HepG2 (cell line): ENCODE data around the gene LRR1. TPM values are rescaled to one million over a fixed set of nuclear protein-coding genes. Genes with fewer than 3 reads are reported as not detected.
A peak's percentile ranks its signal among the peaks of the same experiment; 100 is the strongest.

Experiments
- ARNTL ChIP-seq: sonication (generic); formaldehyde crosslinking; IDR thresholded peaks from 2 replicates; pipeline ENCODE4 v1.4.0; 2020; ENCODE audit warnings: mild to moderate bottlenecking, missing genetic modification reagents
- HMGXB3 ChIP-seq: sonication (generic); formaldehyde crosslinking; IDR thresholded peaks from 2 replicates; pipeline ENCODE4 v1.4.0; 2020; ENCODE audit warnings: missing genetic modification reagents, borderline replicate concordance
- HNRNPH1 ChIP-seq: fragments of 200-400 bp; formaldehyde crosslinking; optimal IDR thresholded peaks from 2 replicates; pipeline ENCODE3; 2017; ENCODE audit warnings: mild to moderate bottlenecking, low read depth, low read length
- MTF2 ChIP-seq: sonication (generic); formaldehyde crosslinking; IDR thresholded peaks from 2 replicates; pipeline ENCODE4 v1.5.0; 2020; ENCODE audit warnings: missing genetic modification reagents, borderline replicate concordance
- MXD4 ChIP-seq: IDR thresholded peaks from 2 replicates; pipeline ENCODE4 v1.6.1; 2016; ENCODE audit warnings: mild to moderate bottlenecking, missing biosample characterization, missing genetic modification reagents
- PATZ1 ChIP-seq: sonication (generic); formaldehyde crosslinking; IDR thresholded peaks from 2 replicates; pipeline ENCODE4 v1.4.0; 2020; ENCODE audit warnings: missing genetic modification reagents
- TFDP2 ChIP-seq: sonication (generic); formaldehyde crosslinking; IDR thresholded peaks from 2 replicates; pipeline ENCODE4 v1.4.0; 2020; ENCODE audit warnings: missing genetic modification reagents
- TIGD3 ChIP-seq: sonication (generic); formaldehyde crosslinking; IDR thresholded peaks from 2 replicates; pipeline ENCODE4 v1.5.1; 2020; ENCODE audit warnings: mild to moderate bottlenecking, missing genetic modification reagents, borderline replicate concordance
- ZFP36 ChIP-seq: fragments of 150-350 bp; IDR thresholded peaks from 2 replicates; pipeline ENCODE4 v1.6.1; 2018; ENCODE audit warnings: borderline replicate concordance, low read length, low read depth; ENCODE audit not compliant: partially characterized antibody
- ZGPAT ChIP-seq: IDR thresholded peaks from 2 replicates; pipeline ENCODE4 v1.6.1; 2016; ENCODE audit warnings: mild to moderate bottlenecking
- ZNF225 ChIP-seq: sonication (generic); formaldehyde crosslinking; IDR thresholded peaks from 2 replicates; pipeline ENCODE4 v1.4.0; 2020; ENCODE audit warnings: mild to moderate bottlenecking, missing genetic modification reagents
- ZNF713 ChIP-seq: sonication (generic); formaldehyde crosslinking; IDR thresholded peaks from 2 replicates; pipeline ENCODE4 v1.4.0; 2020; ENCODE audit warnings: mild to moderate bottlenecking, missing genetic modification reagents
- ZNF841 ChIP-seq: sonication (generic); formaldehyde crosslinking; IDR thresholded peaks from 2 replicates; pipeline ENCODE4 v1.8.1; 2023; ENCODE audit warnings: missing genetic modification reagents, borderline replicate concordance
- polyA plus RNA-seq, 8 experiments: library from polyadenylated mRNA; depleted of rRNA in 3 of 8; stranded (reverse) in 7 of 8; unstranded in 1 of 8; fragments of >200 nt; fragmentation: Illumina TruSeq in 4 of 8; extraction: Trizol in 4 of 8; gene quantifications; 2 replicates each; pipeline versions ENCODE4 v1.2.1 to v1.2.3, GENCODE V29; 2011 to 2016; ENCODE audit warnings: low read depth in 4 of 8, missing spikeins in 1 of 8, mixed read lengths in 1 of 8; ENCODE audit not compliant: insufficient read depth in 1 of 8
- total RNA-seq, 5 experiments: library from RNA; depleted of rRNA; stranded (reverse); fragments of >200 nt; fragmentation: Illumina TruSeq; extraction: Trizol; gene quantifications; 2 replicates each; pipeline ENCODE4 v1.2.3, GENCODE V29; 2016; ENCODE audit warnings: low read depth in 1 of 5
- TF ChIP-seq, protein P1 (sequence below), 2 experiments: IDR thresholded peaks; 2 replicates each; pipeline ENCODE4 v1.6.1; 2011 to 2012; ENCODE audit warnings: low read length in 2 of 2, borderline replicate concordance in 1 of 2, low read depth in 1 of 2, mild to moderate bottlenecking in 1 of 2, moderate library complexity in 1 of 2

The LRR1 gene
- total and polyA plus RNA-seq, 2 of the 13 experiments (the other 11 are each of a cell fraction or from before 2014, with no cell fraction given), result 7.0 to 36.2 TPM

DNA sequence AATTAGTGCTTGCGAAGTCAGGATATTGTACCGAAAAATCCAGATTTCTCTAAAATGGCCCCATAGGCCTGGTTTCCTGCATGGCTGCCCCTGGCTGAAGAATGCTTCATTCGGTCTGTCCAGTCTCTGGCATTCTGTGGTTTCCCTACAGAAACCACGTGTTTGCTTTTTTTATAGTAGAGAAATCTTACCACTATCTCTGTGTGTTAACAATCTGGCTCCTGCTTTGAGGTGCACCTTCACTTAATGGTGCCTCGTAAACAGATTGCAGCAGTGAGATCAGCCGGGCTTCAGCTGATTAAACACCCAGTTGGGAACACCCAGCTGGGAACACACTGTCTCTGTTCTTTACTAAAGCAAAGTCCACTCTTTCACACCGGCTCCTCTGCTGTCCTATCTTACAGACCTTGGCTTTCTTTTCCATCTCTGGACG is 43.0 kb downstream of the LRR1 start (continued):
- TF ChIP-seq ARNTL (CRISPR knock-in tag) (0 out of 2 replicates have a peak, but pooled peaks have one; percentile 46), MXD4 (0 out of 2 replicates have a peak, but pooled peaks have one; percentile 61), ZNF225 (CRISPR knock-in tag) (no peak), HNRNPH1 (no peak), ZFP36 (peak; percentile 49), ZNF841 (CRISPR knock-in tag) (no peak), PATZ1 (peak; percentile 64; the same call in 1 of the 2 replicates), ZGPAT (peak; percentile 92), TFDP2 (CRISPR knock-in tag) (no peak), TIGD3 (CRISPR knock-in tag) (no peak), MTF2 (CRISPR knock-in tag) (no peak), ZNF713 (CRISPR knock-in tag) (no peak), HMGXB3 (CRISPR knock-in tag) (no peak)
- TF ChIP-seq, protein P1, sequence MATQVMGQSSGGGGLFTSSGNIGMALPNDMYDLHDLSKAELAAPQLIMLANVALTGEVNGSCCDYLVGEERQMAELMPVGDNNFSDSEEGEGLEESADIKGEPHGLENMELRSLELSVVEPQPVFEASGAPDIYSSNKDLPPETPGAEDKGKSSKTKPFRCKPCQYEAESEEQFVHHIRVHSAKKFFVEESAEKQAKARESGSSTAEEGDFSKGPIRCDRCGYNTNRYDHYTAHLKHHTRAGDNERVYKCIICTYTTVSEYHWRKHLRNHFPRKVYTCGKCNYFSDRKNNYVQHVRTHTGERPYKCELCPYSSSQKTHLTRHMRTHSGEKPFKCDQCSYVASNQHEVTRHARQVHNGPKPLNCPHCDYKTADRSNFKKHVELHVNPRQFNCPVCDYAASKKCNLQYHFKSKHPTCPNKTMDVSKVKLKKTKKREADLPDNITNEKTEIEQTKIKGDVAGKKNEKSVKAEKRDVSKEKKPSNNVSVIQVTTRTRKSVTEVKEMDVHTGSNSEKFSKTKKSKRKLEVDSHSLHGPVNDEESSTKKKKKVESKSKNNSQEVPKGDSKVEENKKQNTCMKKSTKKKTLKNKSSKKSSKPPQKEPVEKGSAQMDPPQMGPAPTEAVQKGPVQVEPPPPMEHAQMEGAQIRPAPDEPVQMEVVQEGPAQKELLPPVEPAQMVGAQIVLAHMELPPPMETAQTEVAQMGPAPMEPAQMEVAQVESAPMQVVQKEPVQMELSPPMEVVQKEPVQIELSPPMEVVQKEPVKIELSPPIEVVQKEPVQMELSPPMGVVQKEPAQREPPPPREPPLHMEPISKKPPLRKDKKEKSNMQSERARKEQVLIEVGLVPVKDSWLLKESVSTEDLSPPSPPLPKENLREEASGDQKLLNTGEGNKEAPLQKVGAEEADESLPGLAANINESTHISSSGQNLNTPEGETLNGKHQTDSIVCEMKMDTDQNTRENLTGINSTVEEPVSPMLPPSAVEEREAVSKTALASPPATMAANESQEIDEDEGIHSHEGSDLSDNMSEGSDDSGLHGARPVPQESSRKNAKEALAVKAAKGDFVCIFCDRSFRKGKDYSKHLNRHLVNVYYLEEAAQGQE (IDR thresholded peaks at IDR 0.05; ENCODE audit: borderline replicate concordance in 1 of 2, low read depth in 1 of 2, low read length in 2 of 2), result peak in 1 of 2 experiments; percentile 71; a peak in 2 of 4 replicates
